Measurements from ENCODE around the gene TSC22D4. TPM values are rescaled to one million over a fixed set of nuclear protein-coding genes. Genes with fewer than 3 reads are reported as not detected.

TSC22D4 gene
- polyA plus RNA-seq, 2 of the 4 experiments (the other 2 are of a cell fraction): 7.9 to 28.9 TPM

GRCh38 chr7:100418930-100419659 is 59.9 kb downstream of the TSC22D4 start:
- FAIRE-seq (no peak), ATAC-seq (peak; percentile 63 to 74; a peak in 5 of 6 replicates), DNase-seq (ENCODE audit: low read depth in 1 of 2, low spot score in 1 of 2) (no peak)
- no peak overlapping the region for H3K4me3 ChIP-seq
- no peaks in the 10 kb centered on the region for H3K9me3 ChIP-seq
- H3K27ac ChIP-seq: no peak overlapping the region
- TF ChIP-seq POLR2A (IDR thresholded peaks at IDR 0.05; ENCODE audit: low read length): no peak
- no peak for TF ChIP-seq NR3C1 (IDR thresholded peaks at IDR 0.05)
- TF ChIP-seq HEYL (CRISPR knock-in tag; IDR thresholded peaks at IDR 0.05): no peak
- no peak for TF ChIP-seq MAFK (IDR thresholded peaks at IDR 0.05; ENCODE audit: partially characterized antibody)
- no peak for TF ChIP-seq CEBPB (IDR thresholded peaks at IDR 0.05)
- TF ChIP-seq CBX8 (IDR thresholded peaks at IDR 0.05): no peak
- no peak for TF ChIP-seq FOSL2 (IDR thresholded peaks at IDR 0.05)
- TF ChIP-seq FOSL2 (CRISPR knock-in tag; IDR thresholded peaks at IDR 0.05): no peak
- TF ChIP-seq HOXB13 (CRISPR knock-in tag; IDR thresholded peaks at IDR 0.05; ENCODE audit: low read depth): no peak
- POLR2A ChIA-PET: interaction anchor here (1.0 to 1.1 kb wide), 3 partner anchors 9 to 10 kb away, joined by 4 to 7 read pairs (median 5); partner anchors contain the start of genes MEPCE and ZCWPW1
- CTCF ChIA-PET: interaction anchor here (0.7 to 6.5 kb wide), 3 partner anchors 9 to 315 kb away, joined by 4 to 48 read pairs (median 4); partner anchors contain the start of gene ZCWPW1
- H3K4me1 ChIP-seq: no peaks in the 10 kb centered on the region
- H3K4me2 ChIP-seq: no peak overlapping the region
- WGBS (ENCODE audit: missing lambda C conversion rate): 86% methylated on average over 1 of the region's 1 CpG

Other genes with a start within 250 kb of the TSC22D4 start
- gene SPDYE3, start 171.5 kb downstream of the TSC22D4 start, polyA plus RNA-seq (2011; rRNA removed): 0.04 TPM in 1 of 2 replicates, not detected in the other
- 0.04 TPM in 1 of 3 replicates, not detected in the others for gene SPDYE3, start 171.5 kb downstream of the TSC22D4 start, polyA plus RNA-seq (2017; fragmentation: RNase III; extraction: RNeasy Plus Mini Kit Qiagen cat#74134 plus additional on column Dnase treatment)
- 24.9 and 28.6 TPM in 2 replicates for gene PILRB, start 121.1 kb downstream of the TSC22D4 start, polyA plus RNA-seq (2011; rRNA removed)
- 45.3 to 47.8 TPM (median 46.7 TPM) in 3 replicates for gene PILRB, start 121.1 kb downstream of the TSC22D4 start, polyA plus RNA-seq (2017; fragmentation: RNase III; extraction: RNeasy Plus Mini Kit Qiagen cat#74134 plus additional on column Dnase treatment)
- gene PILRA, start 105.7 kb downstream of the TSC22D4 start, polyA plus RNA-seq (2011; rRNA removed): 3.3 and 3.9 TPM in 2 replicates
- gene PILRA, start 105.7 kb downstream of the TSC22D4 start, polyA plus RNA-seq (2017; fragmentation: RNase III; extraction: RNeasy Plus Mini Kit Qiagen cat#74134 plus additional on column Dnase treatment): 1.9 to 3.8 TPM (median 3.4 TPM) in 3 replicates
- 3.5 and 4.2 TPM in 2 replicates for gene ZCWPW1, start 50.5 kb downstream of the TSC22D4 start, polyA plus RNA-seq (2011; rRNA removed)
- gene ZCWPW1, start 50.5 kb downstream of the TSC22D4 start, polyA plus RNA-seq (2017; fragmentation: RNase III; extraction: RNeasy Plus Mini Kit Qiagen cat#74134 plus additional on column Dnase treatment): 1.9 to 2.5 TPM (median 2.0 TPM) in 3 replicates
- gene MEPCE, start 49.4 kb downstream of the TSC22D4 start, polyA plus RNA-seq (2011; rRNA removed): 10.0 and 13.1 TPM in 2 replicates
- gene MEPCE, start 49.4 kb downstream of the TSC22D4 start, polyA plus RNA-seq (2017; fragmentation: RNase III; extraction: RNeasy Plus Mini Kit Qiagen cat#74134 plus additional on column Dnase treatment): 36.7 to 38.4 TPM (median 38.2 TPM) in 3 replicates
- gene PPP1R35, start 42.7 kb downstream of the TSC22D4 start, polyA plus RNA-seq (2011; rRNA removed): 15.2 and 15.7 TPM in 2 replicates
- 29.9 to 33.0 TPM (median 31.6 TPM) in 3 replicates for gene PPP1R35, start 42.7 kb downstream of the TSC22D4 start, polyA plus RNA-seq (2017; fragmentation: RNase III; extraction: RNeasy Plus Mini Kit Qiagen cat#74134 plus additional on column Dnase treatment)
- gene SPACDR, start 15.0 kb downstream of the TSC22D4 start, polyA plus RNA-seq (2011; rRNA removed): 0.17 and 0.40 TPM in 2 replicates
- 0.33 to 0.39 TPM (median 0.34 TPM) in 3 replicates for gene SPACDR, start 15.0 kb downstream of the TSC22D4 start, polyA plus RNA-seq (2017; fragmentation: RNase III; extraction: RNeasy Plus Mini Kit Qiagen cat#74134 plus additional on column Dnase treatment)
- gene NYAP1, start 4.7 kb upstream of the TSC22D4 start, polyA plus RNA-seq (2011; rRNA removed): 0.32 and 0.47 TPM in 2 replicates
- 1.5 to 3.7 TPM (median 3.1 TPM) in 3 replicates for gene NYAP1, start 4.7 kb upstream of the TSC22D4 start, polyA plus RNA-seq (2017; fragmentation: RNase III; extraction: RNeasy Plus Mini Kit Qiagen cat#74134 plus additional on column Dnase treatment)
- gene AGFG2, start 60.0 kb upstream of the TSC22D4 start, polyA plus RNA-seq (2011; rRNA removed): 13.5 and 16.0 TPM in 2 replicates
- gene AGFG2, start 60.0 kb upstream of the TSC22D4 start, polyA plus RNA-seq (2017; fragmentation: RNase III; extraction: RNeasy Plus Mini Kit Qiagen cat#74134 plus additional on column Dnase treatment): 18.0 to 39.3 TPM (median 31.8 TPM) in 3 replicates
- 0.19 TPM in 1 of 2 replicates, not detected in the other for gene SAP25, start 94.7 kb upstream of the TSC22D4 start, polyA plus RNA-seq (2011; rRNA removed)
- 0.24 to 0.37 TPM (median 0.26 TPM) in 3 replicates for gene SAP25, start 94.7 kb upstream of the TSC22D4 start, polyA plus RNA-seq (2017; fragmentation: RNase III; extraction: RNeasy Plus Mini Kit Qiagen cat#74134 plus additional on column Dnase treatment)
- gene LRCH4, start 106.9 kb upstream of the TSC22D4 start, polyA plus RNA-seq (2011; rRNA removed): 5.3 and 5.5 TPM in 2 replicates
- 13.7 to 17.1 TPM (median 17.1 TPM) in 3 replicates for gene LRCH4, start 106.9 kb upstream of the TSC22D4 start, polyA plus RNA-seq (2017; fragmentation: RNase III; extraction: RNeasy Plus Mini Kit Qiagen cat#74134 plus additional on column Dnase treatment)
- gene FBXO24, start 107.1 kb upstream of the TSC22D4 start, polyA plus RNA-seq (2011; rRNA removed): 0.36 and 0.52 TPM in 2 replicates
- 0.13 to 0.37 TPM (median 0.19 TPM) in 3 replicates for gene FBXO24, start 107.1 kb upstream of the TSC22D4 start, polyA plus RNA-seq (2017; fragmentation: RNase III; extraction: RNeasy Plus Mini Kit Qiagen cat#74134 plus additional on column Dnase treatment)
- gene PCOLCE, start 123.1 kb upstream of the TSC22D4 start, polyA plus RNA-seq (2011; rRNA removed): 1.2 and 1.7 TPM in 2 replicates
- gene PCOLCE, start 123.1 kb upstream of the TSC22D4 start, polyA plus RNA-seq (2017; fragmentation: RNase III; extraction: RNeasy Plus Mini Kit Qiagen cat#74134 plus additional on column Dnase treatment): 5.5 to 9.2 TPM (median 8.2 TPM) in 3 replicates
- 4.6 and 6.1 TPM in 2 replicates for gene MOSPD3, start 133.3 kb upstream of the TSC22D4 start, polyA plus RNA-seq (2011; rRNA removed)
- 10.0 to 15.2 TPM (median 14.8 TPM) in 3 replicates for gene MOSPD3, start 133.3 kb upstream of the TSC22D4 start, polyA plus RNA-seq (2017; fragmentation: RNase III; extraction: RNeasy Plus Mini Kit Qiagen cat#74134 plus additional on column Dnase treatment)
- gene TFR2, start 162.3 kb upstream of the TSC22D4 start, polyA plus RNA-seq (2011; rRNA removed): 1.1 and 1.3 TPM in 2 replicates
- gene TFR2, start 162.3 kb upstream of the TSC22D4 start, polyA plus RNA-seq (2017; fragmentation: RNase III; extraction: RNeasy Plus Mini Kit Qiagen cat#74134 plus additional on column Dnase treatment): 2.5 to 3.1 TPM (median 3.0 TPM) in 3 replicates
- not detected in 2 replicates for gene ACTL6B, start 177.2 kb upstream of the TSC22D4 start, polyA plus RNA-seq (2011; rRNA removed)
- gene ACTL6B, start 177.2 kb upstream of the TSC22D4 start, polyA plus RNA-seq (2017; fragmentation: RNase III; extraction: RNeasy Plus Mini Kit Qiagen cat#74134 plus additional on column Dnase treatment): not detected in 3 replicates
- gene GNB2, start 194.5 kb upstream of the TSC22D4 start, polyA plus RNA-seq (2011; rRNA removed): 50.8 and 67.2 TPM in 2 replicates
- 156 to 169 TPM (median 163 TPM) in 3 replicates for gene GNB2, start 194.5 kb upstream of the TSC22D4 start, polyA plus RNA-seq (2017; fragmentation: RNase III; extraction: RNeasy Plus Mini Kit Qiagen cat#74134 plus additional on column Dnase treatment)
- 5.1 and 5.8 TPM in 2 replicates for gene GIGYF1, start 215.0 kb upstream of the TSC22D4 start, polyA plus RNA-seq (2011; rRNA removed)
- gene GIGYF1, start 215.0 kb upstream of the TSC22D4 start, polyA plus RNA-seq (2017; fragmentation: RNase III; extraction: RNeasy Plus Mini Kit Qiagen cat#74134 plus additional on column Dnase treatment): 15.0 to 20.5 TPM (median 18.9 TPM) in 3 replicates
- 29.5 and 37.3 TPM in 2 replicates for gene POP7, start 226.9 kb upstream of the TSC22D4 start, polyA plus RNA-seq (2011; rRNA removed)
- gene POP7, start 226.9 kb upstream of the TSC22D4 start, polyA plus RNA-seq (2017; fragmentation: RNase III; extraction: RNeasy Plus Mini Kit Qiagen cat#74134 plus additional on column Dnase treatment): 72.3 to 77.4 TPM (median 74.8 TPM) in 3 replicates
- gene EPO, start 241.3 kb upstream of the TSC22D4 start, polyA plus RNA-seq (2011; rRNA removed): not detected in 2 replicates
- not detected in 3 replicates for gene EPO, start 241.3 kb upstream of the TSC22D4 start, polyA plus RNA-seq (2017; fragmentation: RNase III; extraction: RNeasy Plus Mini Kit Qiagen cat#74134 plus additional on column Dnase treatment)

Data from A549 (cell line).